ENCODE data around the gene PAXIP1. TPM values are rescaled to one million over a fixed set of nuclear protein-coding genes. Genes with fewer than 3 reads are reported as not detected.

Gene PAXIP1
- total and polyA plus RNA-seq, 2 experiments from 2014 or later: 12.5 to 36.9 TPM

- TF ChIP-seq CTCF (conservative IDR thresholded peaks at IDR 0.05; ENCODE audit: low read depth in 2 of 2): no peak
- no peak for TF ChIP-seq ZNF114 (CRISPR knock-in tag; IDR thresholded peaks at IDR 0.05)
- TF ChIP-seq EZH2 (IDR thresholded peaks at IDR 0.05; ENCODE audit: low read depth, unreplicated experiment): no peak
- TF ChIP-seq ZNF331 (CRISPR knock-in tag; IDR thresholded peaks at IDR 0.05; ENCODE audit: low read depth): no peak
- TF ChIP-seq REST (IDR thresholded peaks at IDR 0.05; ENCODE audit: unreplicated experiment): no peak
- TF ChIP-seq EZH2phosphoT487 (IDR thresholded peaks at IDR 0.05; ENCODE audit: unreplicated experiment): no peak
Measured at GRCh38 chr7:154910125-154910524, 92.8 kb downstream of the PAXIP1 start (continued).

GRCh38 chr7:154909241-154910105, 93.5 kb downstream of the PAXIP1 start:
- Mint-ChIP-seq H3K9me3 (peaks cover 60% of the 10 kb centered on the region), H3K27ac (no peak overlapping the region), H3K4me3 (no peak overlapping the region), H3K27me3 (ENCODE audit: insufficient read depth, low read depth, poor library complexity) (peaks cover 21% of the 10 kb centered on the region), H3K36me3 (ENCODE audit: low read depth) (peaks cover 16% of the 10 kb centered on the region), H3K4me1 (peaks cover 4% of the 10 kb centered on the region; the same call in 2 of the 3 replicates)
- ATAC-seq (no peak), DNase-seq (ENCODE audit: low spot score) (no peak)
- Histone ChIP-seq H3K27me3 (ENCODE audit: insufficient read depth) (peaks cover 7% of the 10 kb centered on the region; the same call in 1 of the 2 replicates), H3K4me3 (no peak overlapping the region), H3K4me2 (no peak overlapping the region), H2AFZ (no peak overlapping the region), H3K9me2 (ENCODE audit: insufficient read depth) (no peaks in the 10 kb centered on the region), H3K36me3 (ENCODE audit: insufficient read depth) (no peaks in the 10 kb centered on the region; the same call in 1 of the 2 replicates), H3F3A (replicated peaks; ENCODE audit: low read depth) (no peaks in the 10 kb centered on the region), H4K20me1 (replicated peaks; ENCODE audit: insufficient read depth) (no peaks in the 10 kb centered on the region), H3K27ac (ENCODE audit: low read depth) (no peak overlapping the region), H3K79me2 (replicated peaks; ENCODE audit: insufficient read depth) (no peaks in the 10 kb centered on the region), H3K4me1 (ENCODE audit: insufficient read depth) (peaks cover 2% of the 10 kb centered on the region; the same call in 1 of the 2 replicates)
- TF ChIP-seq ZNF331 (CRISPR knock-in tag; IDR thresholded peaks at IDR 0.05; ENCODE audit: low read depth): no peak
- no peak for TF ChIP-seq ZNF462 (CRISPR knock-in tag; IDR thresholded peaks at IDR 0.05)
- TF ChIP-seq ETS1 (IDR thresholded peaks at IDR 0.05): no peak
- TF ChIP-seq NANOG (IDR thresholded peaks at IDR 0.05; ENCODE audit: borderline replicate concordance): no peak
- no peak for TF ChIP-seq STAT1 (IDR thresholded peaks at IDR 0.05; ENCODE audit: unreplicated experiment)

All from GM23338 (cell line).